HG03378 (cell line): ENCODE data around the gene SENP8.
"Not testable (repeated sequence)": the region's sequence is repeated elsewhere in the genome, so short reads cannot be mapped to it uniquely, and the experiment has no call there.

Experiments used
- ATAC-seq: cut with Tn5 transposase; IDR thresholded peaks from one replicate; pipeline ENCODE4 v1.9.1; 2021; ENCODE audit warnings: mild to moderate bottlenecking, moderate library complexity; ENCODE audit not compliant: unreplicated experiment

The SENP8 gene

DNA sequence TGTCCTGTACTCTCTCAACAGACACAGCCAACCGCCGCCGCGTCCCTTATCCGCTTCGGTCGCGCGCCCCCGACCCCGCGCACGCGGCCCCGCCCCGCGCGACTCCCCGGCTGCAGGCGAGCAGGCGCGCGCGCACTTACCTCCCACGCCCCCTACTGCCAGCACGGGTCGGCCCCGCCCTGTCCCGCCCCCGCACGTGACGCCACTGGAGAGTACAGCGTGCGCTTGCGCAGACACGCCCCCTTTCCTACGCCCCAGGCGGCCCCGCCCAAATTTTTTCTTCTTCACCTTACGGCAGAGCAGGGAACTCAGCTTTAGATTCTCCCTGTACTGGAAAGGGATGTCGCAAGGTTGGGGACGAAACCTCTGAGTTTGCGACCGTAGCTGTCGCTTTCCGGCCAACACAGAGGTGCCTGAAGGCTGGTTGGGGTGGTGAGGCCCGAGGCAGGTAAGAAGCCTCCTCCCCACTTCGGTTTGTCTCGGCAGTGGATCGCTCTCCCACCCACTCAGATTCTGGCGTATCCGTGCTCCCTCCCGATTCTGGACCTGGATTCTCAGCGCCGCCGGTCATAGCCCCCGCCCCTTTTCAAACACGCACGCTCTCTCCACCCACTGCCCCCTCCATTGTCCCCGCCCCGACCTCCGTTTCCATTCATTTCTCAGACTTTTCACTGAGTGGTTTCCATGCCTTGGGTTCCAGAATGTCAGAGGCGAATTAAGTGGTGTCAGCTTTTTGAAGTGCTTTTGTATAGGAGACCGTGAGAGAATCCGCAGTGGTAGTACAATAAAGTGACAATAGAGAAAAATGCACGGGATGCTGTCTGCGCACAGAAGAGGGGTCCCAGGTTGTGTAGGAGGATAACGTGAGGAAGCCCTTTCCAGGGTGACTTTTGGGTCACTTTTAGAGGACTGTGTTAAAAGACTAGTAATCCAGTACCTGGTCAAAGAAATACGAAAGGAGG is at the start of gene SENP8, which contains the start of gene MYO9A:
TSS of gene SENP8 (plus strand) at position 387 of the 962 bp plus-strand sequence. CDS start 21,221 bp downstream, outside the sequence.
TSS of gene MYO9A (minus strand) at position 134 of the 962 bp plus-strand sequence. CDS start 71,587 bp downstream, outside the sequence.
- peak; percentile 66 for ATAC-seq

DNA sequence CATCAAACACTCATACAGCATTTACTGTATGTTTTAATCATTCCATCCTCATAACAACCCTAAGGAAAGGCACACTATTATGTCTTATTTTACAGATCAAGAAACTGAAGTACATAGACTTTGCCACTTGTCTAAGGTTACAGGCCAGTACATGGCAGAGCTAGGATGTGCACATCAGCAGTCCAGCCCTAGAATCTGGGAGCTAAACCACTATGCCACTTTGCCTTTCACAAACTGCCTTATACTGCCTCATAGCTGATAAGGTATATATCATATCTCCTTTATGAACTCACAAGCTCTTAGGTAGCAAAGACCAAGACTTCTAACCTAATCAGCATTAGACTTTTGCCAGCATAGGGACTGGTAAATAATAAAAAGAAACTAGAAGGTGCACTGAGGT is 49.3 kb upstream of the SENP8 start:
- ATAC-seq = no peak

DNA sequence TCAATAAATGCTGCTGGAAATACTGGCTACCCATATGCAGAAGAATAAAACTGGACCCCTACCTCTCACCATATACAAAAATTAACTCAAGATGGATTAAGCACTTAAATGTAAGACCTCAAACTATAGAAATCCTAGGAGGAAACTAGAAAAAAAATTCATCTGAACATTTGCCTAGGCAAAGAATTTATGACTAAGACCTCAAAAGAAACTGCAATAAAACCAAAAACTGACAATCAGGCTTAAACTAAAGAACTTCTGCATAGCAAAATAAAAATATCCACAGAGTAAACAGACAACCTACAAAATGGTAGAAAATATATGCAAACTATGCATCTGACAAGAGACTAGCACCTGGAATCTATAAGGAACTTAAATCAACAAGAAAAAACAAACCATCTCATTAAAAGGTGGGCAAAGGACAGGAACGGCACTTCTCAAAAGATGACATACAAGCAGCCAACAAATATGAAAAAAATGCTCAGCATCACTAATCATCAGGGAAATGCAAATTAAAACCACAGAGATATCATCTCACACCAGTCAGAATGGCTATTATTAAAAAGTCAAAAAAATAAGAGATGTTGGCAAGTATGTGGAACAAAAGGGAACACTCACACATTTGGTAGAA is 47.3 kb upstream of the SENP8 start:
- ATAC-seq = no peak

- ATAC-seq = not testable (repeated sequence)
Observed at GRCh38 chr15:72071448-72071825, 46.8 kb upstream of the SENP8 start.

DNA sequence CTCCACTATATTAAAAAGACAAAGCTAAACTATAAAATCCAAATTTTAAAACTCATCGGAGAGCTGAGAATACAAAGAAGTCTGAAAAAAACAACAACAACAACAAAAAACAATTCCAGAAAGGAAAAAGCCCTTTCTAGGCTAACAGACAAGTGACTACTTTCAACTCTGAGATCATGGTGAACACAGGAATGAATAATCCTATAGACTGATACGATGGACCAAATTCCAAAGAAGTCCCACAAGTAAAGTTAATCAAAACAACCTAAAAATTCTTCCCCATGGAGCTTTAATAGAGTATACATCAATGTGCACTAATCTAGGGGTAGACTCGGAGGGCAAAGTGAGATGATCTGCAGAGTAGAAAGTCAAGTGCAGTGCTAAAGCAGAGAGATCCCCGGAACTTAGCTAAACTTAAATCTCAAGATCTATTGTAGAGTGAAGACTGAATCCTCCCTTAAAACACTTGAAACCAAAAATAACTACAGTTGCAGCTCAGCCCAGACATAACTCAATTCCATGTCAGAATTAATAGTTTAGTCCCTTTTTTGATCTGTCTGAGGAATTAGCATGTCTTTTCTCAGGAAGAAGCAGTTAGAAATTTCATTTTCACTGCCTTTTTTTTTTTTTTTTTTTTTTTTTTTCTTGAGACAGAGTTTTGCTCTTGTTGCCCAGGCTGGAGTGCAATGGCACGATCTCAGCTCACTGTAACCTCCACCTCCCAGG is 43.7 kb upstream of the SENP8 start:
- ATAC-seq = no peak

DNA sequence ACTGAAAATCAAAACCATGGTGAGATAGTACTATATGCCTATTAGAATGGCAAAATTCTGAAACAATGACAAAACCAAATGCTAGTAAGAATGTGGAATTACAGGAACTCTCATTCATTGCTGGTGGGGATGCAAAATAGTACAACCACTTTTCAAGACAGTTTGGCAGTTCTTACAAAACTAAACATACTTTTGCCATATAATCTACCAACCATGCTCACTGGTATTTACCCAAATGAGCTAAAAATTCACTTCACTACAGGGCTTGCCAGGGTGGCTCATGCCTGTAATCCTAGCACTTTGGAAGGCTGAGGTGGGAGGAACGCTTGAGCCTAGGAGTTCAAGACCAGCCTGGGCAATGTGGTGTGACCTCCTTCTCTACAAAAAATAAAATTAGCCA is 40.3 kb upstream of the SENP8 start:
- ATAC-seq = no peak

DNA sequence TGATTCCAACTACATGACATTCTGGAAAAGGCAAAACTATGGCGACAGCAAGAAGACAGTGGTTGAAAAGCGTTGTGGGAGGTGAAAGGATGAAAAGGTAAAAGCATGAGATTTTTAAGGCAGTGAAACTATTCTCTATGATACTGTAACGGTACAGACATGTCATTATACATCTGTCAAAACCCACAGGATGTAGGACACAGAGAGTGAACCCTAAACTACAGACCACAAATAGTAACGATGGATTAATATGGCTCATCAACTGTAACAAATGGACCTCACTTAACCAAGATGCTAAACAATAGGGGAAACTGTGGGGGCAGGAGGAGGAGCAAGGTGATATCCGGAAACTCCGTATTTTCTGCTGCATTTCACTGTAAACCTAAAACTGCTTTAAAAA is 39.3 kb upstream of the SENP8 start:
- peak; percentile 96 for ATAC-seq

GRCh38 chr15:72082176-72082575 is 36.0 kb upstream of the SENP8 start:
- ATAC-seq = no peak

GRCh38 chr15:72086010-72086697 is 32.0 kb upstream of the SENP8 start:
- ATAC-seq = no peak

GRCh38 chr15:72086920-72087648 is 31.1 kb upstream of the SENP8 start:
- ATAC-seq = no peak

- no peak for ATAC-seq
Observed at GRCh38 chr15:72092006-72092405, 26.2 kb upstream of the SENP8 start.

DNA sequence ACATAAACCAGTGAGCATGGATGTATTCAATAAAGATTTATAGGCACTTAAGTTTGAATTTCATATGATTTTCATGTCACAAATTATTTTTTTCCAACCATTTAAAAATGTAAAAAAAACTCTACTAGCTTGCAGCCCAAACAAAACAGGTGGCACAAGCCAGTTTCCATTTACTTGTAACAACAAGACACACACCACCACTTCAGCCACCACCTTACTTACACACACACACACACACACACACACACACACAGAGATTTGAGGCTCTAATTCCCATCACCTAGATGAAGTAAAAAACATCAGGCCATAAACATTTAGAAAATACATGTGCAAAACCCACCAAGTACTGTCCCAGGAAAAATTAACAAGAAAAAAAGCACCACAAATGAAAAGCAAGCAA is 25.5 kb upstream of the SENP8 start:
- ATAC-seq = no peak

- no peak for ATAC-seq
Observed at GRCh38 chr15:72096796-72097195, 21.4 kb upstream of the SENP8 start.

GRCh38 chr15:72098040-72098439 is 20.2 kb upstream of the SENP8 start:
- no peak for ATAC-seq

GRCh38 chr15:72099155-72099554 is 19.0 kb upstream of the SENP8 start:
- no peak for ATAC-seq

GRCh38 chr15:72100551-72100950 is 17.7 kb upstream of the SENP8 start:
- ATAC-seq = not testable (repeated sequence)

DNA sequence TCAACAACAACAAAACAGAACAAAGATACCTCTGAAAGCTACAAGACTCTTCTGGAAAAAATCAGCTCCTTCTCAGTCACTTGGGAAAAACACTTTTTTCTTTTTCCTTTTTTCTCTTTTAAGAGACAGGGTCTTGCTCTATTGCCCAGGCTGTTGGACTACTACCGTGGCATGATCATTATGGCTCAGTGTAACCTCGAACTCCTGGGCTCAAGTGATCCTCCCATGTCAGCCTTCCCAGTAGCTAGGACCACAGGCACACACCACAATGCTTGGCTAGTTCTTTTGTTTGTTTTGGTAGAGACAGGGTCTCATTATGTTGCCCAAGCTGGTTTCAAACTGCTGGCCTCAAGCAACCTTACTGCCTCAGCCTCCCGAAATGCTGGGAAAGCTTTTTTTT is 13.1 kb upstream of the SENP8 start:
- ATAC-seq = no peak

GRCh38 chr15:72106068-72106467 is 12.1 kb upstream of the SENP8 start:
- ATAC-seq = no peak

- no peak for ATAC-seq
Observed at GRCh38 chr15:72110355-72110754, 7.8 kb upstream of the SENP8 start.

GRCh38 chr15:72112116-72112515 is 6.1 kb upstream of the SENP8 start:
- no peak for ATAC-seq
